Measurements from ENCODE around the gene NTN4.

DNA sequence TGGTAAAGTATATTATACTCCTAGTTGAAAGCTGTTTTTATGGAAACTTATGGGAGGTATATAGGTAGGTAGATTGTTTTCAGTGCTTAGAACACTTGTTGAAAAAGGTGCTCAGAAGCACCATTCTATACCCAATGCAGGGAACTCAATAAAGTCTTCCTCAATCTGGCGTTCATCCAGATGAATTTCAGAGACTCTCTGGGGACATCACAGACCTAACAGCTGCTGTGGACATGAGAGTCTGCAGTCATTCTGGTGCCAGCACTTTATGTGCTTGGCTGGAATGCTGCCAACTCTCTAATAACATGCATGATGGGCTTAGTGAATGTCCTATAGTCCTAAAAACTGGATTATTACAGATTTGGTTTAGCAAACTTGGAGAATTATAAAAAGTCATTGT lies 115.9 kb downstream of the NTN4 start:
- TF ChIP-seq, protein P1, sequence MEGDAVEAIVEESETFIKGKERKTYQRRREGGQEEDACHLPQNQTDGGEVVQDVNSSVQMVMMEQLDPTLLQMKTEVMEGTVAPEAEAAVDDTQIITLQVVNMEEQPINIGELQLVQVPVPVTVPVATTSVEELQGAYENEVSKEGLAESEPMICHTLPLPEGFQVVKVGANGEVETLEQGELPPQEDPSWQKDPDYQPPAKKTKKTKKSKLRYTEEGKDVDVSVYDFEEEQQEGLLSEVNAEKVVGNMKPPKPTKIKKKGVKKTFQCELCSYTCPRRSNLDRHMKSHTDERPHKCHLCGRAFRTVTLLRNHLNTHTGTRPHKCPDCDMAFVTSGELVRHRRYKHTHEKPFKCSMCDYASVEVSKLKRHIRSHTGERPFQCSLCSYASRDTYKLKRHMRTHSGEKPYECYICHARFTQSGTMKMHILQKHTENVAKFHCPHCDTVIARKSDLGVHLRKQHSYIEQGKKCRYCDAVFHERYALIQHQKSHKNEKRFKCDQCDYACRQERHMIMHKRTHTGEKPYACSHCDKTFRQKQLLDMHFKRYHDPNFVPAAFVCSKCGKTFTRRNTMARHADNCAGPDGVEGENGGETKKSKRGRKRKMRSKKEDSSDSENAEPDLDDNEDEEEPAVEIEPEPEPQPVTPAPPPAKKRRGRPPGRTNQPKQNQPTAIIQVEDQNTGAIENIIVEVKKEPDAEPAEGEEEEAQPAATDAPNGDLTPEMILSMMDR (IDR thresholded peaks at IDR 0.05), result no peak
- no peak for TF ChIP-seq POLR2AphosphoS5 (IDR thresholded peaks at IDR 0.05)
- TF ChIP-seq POLR2A (IDR thresholded peaks at IDR 0.05), result no peak
- no peak for TF ChIP-seq EP300 (IDR thresholded peaks at IDR 0.05)
